ENCODE measurements around the gene ABHD14A.

- TF ChIP-seq CTCF (IDR thresholded peaks at IDR 0.05; ENCODE audit: insufficient read depth, low read length) (no peak), POLR2AphosphoS5 (IDR thresholded peaks at IDR 0.05; ENCODE audit: low read depth) (peak; percentile 44), REST (IDR thresholded peaks at IDR 0.05; ENCODE audit: insufficient replicate concordance, low read depth) (no peak), SPI1 (IDR thresholded peaks at IDR 0.05; ENCODE audit: borderline replicate concordance, low read depth) (no peak)
Measured at GRCh38 chr3:51974963-51975851, at the start of gene ABHD14A.

All from HL-60 (cell line).